ENCODE measurements around the gene ZBTB16. TPM values are rescaled to one million over a fixed set of nuclear protein-coding genes. Genes with fewer than 3 reads are reported as not detected.

Gene ZBTB16
- total and polyA plus RNA-seq, 4 donors = 21.4 to 224 (median 102) TPM

DNA sequence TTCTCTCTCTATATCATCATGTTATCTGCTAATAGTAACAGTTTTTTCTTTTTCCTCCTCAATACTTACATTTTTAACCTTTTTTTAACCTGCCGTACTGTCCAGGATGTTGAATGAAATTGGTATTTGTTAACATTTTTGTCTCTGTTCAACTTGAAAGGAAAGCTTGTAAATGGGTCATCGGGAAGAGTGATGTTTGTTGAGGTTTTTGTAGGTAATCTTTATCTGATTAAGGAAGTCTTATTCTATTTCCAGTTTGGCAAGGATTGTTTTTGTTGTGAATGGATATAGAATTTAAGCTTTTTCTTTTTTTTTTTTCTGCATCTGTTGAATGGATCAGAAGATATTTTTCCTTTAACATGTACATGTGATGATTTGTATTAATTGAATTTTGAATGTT, 228.6 kb downstream of the ZBTB16 start:
- no peak overlapping the region for H3K4me3 ChIP-seq
- peaks cover 0 to 5% (median 0%) of the 10 kb centered on the region in 5 donors for H3K4me1 ChIP-seq (ENCODE audit: control insufficient read depth in 5 of 5, insufficient read depth in 5 of 5, low read length in 5 of 5)
- ATAC-seq (ENCODE audit: insufficient read depth, low FRiP score) = no peak
- H3K36me3 ChIP-seq (ENCODE audit: control insufficient read depth in 4 of 4, insufficient read depth in 4 of 4, low read length in 4 of 4) = no peaks in the 10 kb centered on the region
- 49 to 65% methylated on average over 2 of the region's 2 CpGs for WGBS, 2 donors
- H3K9ac ChIP-seq (ENCODE audit: insufficient read depth in 1 of 2, low read length in 2 of 2) = no peak overlapping the region
- DNase-seq = no peak
- TF ChIP-seq CTCF (IDR thresholded peaks at IDR 0.05; ENCODE audit: control extremely low read depth, extremely low read depth) = no peak
- H3K9me3 ChIP-seq (ENCODE audit: control insufficient read depth in 4 of 4, insufficient read depth in 3 of 4, low read length in 3 of 4) = no peaks in the 10 kb centered on the region
- no peak overlapping the region for H3K27ac ChIP-seq (ENCODE audit: low read depth in 1 of 2, low read length in 1 of 2)
- no peaks in the 10 kb centered on the region for H3K27me3 ChIP-seq (ENCODE audit: control insufficient read depth in 3 of 3, insufficient read depth in 3 of 3, low read length in 2 of 3)

DNA sequence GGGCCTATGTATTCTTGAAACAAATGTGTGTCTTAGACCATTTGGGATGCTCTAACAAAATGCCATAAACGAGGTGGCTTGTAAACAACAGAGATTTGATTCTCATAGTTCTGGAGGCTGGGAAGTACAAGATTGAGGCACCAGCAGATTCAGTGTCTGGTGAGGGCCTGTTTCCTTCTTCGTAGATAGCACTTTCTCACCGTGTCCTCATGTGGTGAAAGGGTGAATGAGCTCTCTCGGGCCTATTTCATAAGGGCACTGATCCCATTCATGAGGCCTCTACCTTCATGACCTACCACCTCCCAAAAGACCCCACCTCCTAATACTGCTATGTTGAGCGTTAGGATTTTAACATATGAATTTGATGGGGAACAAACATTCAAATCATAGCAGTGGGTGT, 230.3 kb downstream of the ZBTB16 start:
- H3K9ac ChIP-seq (ENCODE audit: insufficient read depth in 1 of 2, low read length in 2 of 2) = no peak overlapping the region
- H3K27me3 ChIP-seq (ENCODE audit: control insufficient read depth in 3 of 3, insufficient read depth in 3 of 3, low read length in 2 of 3) = no peaks in the 10 kb centered on the region
- DNase-seq (no peak), ATAC-seq (ENCODE audit: insufficient read depth, low FRiP score) (no peak)
- no peak overlapping the region for H3K4me3 ChIP-seq
- no peak for TF ChIP-seq CTCF (IDR thresholded peaks at IDR 0.05; ENCODE audit: control extremely low read depth, extremely low read depth)
- H3K4me1 ChIP-seq (ENCODE audit: control insufficient read depth in 5 of 5, insufficient read depth in 5 of 5, low read length in 5 of 5) = peaks cover 0 to 6% (median 0%) of the 10 kb centered on the region in 5 donors
- WGBS, 2 donors = 89 to 90% methylated on average over 5 of the region's 5 CpGs
- H3K36me3 ChIP-seq (ENCODE audit: control insufficient read depth in 4 of 4, insufficient read depth in 4 of 4, low read length in 4 of 4) = no peaks in the 10 kb centered on the region
- no peaks in the 10 kb centered on the region for H3K9me3 ChIP-seq (ENCODE audit: control insufficient read depth in 4 of 4, insufficient read depth in 3 of 4, low read length in 3 of 4)
- H3K27ac ChIP-seq (ENCODE audit: low read depth in 1 of 2, low read length in 1 of 2) = no peak overlapping the region

DNA sequence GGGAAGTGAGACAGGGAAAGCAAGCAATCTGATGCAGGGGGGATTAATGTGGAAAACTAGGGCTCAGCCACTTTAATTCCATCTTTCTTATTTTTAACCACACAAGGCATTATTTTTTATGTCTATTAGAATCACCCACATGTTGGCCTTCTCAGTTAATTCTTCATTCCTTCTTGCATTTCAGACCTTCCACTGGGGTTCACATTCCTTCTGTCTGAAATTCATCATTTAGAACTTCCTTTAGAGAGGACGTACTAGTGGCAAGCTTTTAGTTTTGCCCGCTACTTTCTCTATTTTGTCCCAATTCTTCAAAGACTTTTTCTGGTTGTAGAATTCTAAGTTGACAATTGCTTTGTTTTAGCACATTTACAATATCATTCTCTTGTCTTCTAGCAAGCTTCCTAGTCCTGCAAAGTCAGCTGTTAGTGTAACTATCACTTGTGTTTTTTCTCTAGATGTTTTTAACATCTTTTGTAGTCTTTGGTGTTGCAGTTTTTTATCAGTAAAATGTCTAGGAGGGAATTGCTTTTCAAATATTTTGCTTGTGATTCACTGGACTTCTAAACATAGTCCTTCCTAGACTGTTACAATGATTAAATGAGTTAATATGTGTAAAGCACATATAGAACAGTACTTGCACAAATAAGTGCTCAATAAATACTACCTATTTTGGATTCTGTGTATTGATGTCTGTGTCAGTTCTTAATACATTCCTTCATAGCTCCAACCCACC, 231.2 kb downstream of the ZBTB16 start:
- no peak for ATAC-seq (ENCODE audit: insufficient read depth, low FRiP score)
- Histone ChIP-seq H3K4me3 (no peak overlapping the region), H3K27me3 (ENCODE audit: control insufficient read depth in 3 of 3, insufficient read depth in 3 of 3, low read length in 2 of 3) (no peaks in the 10 kb centered on the region), H3K4me1 (ENCODE audit: control insufficient read depth in 5 of 5, insufficient read depth in 5 of 5, low read length in 5 of 5) (peaks cover 0 to 6% (median 0%) of the 10 kb centered on the region in 5 donors), H3K9ac (ENCODE audit: insufficient read depth in 1 of 2, low read length in 2 of 2) (no peak overlapping the region), H3K27ac (ENCODE audit: low read depth in 1 of 2, low read length in 1 of 2) (no peak overlapping the region), H3K9me3 (ENCODE audit: control insufficient read depth in 4 of 4, insufficient read depth in 3 of 4, low read length in 3 of 4) (no peaks in the 10 kb centered on the region), H3K36me3 (ENCODE audit: control insufficient read depth in 4 of 4, insufficient read depth in 4 of 4, low read length in 4 of 4) (no peaks in the 10 kb centered on the region)
- TF ChIP-seq CTCF (IDR thresholded peaks at IDR 0.05; ENCODE audit: control extremely low read depth, extremely low read depth) = no peak
- 80 to 94% methylated on average over 2 of the region's 2 CpGs for whole genome bisulfite sequencing, 2 donors
- DNase-seq = no peak
